H1 (cell line): ENCODE measurements around the gene MACROD2. TPM values are rescaled to one million over a fixed set of nuclear protein-coding genes. Genes with fewer than 3 reads are reported as not detected.

Experiments used
- CTCF ChIA-PET: fragments of 300-600 bp; sonication (Branson Sonifier 250); formaldehyde crosslinking; loops from one replicate; lab custom pipeline; 2021; ENCODE audit not compliant: partially characterized antibody; lab: Charles Lee
- POLR2A ChIA-PET: fragments of 300-600 bp; sonication (Branson Sonifier 250); formaldehyde crosslinking; loops from one replicate; lab custom pipeline; 2021; ENCODE audit warnings: inconsistent platforms; ENCODE audit not compliant: partially characterized antibody; lab: Charles Lee
- DNase-seq, 2 experiments: peaks; one replicate each; pipeline versions ENCODE4 v3.0.0 to v3.0.0-alpha.2; 2010 to 2022; ENCODE audit warnings: low spot score in 2 of 2, low read depth in 1 of 2, mixed read lengths in 1 of 2
- FAIRE-seq: peaks from 2 replicates; lab custom pipeline; 2011; peaks lifted over from hg19 to GRCh38; lab: Jason Lieb, UNC
- H2AFZ ChIP-seq: 2 replicates; pipeline ENCODE4 v1.8.1; 2012; ENCODE audit warnings: low read length, inconsistent platforms
- H2AK5ac ChIP-seq: 2 replicates; pipeline ENCODE4 v1.6.1; 2013; ENCODE audit warnings: low read depth, low read length
- H2BK120ac ChIP-seq: replicated peaks from 2 replicates; pipeline ENCODE3; 2013; ENCODE audit warnings: low read depth, low read length, inconsistent platforms
- H2BK12ac ChIP-seq: 2 replicates; pipeline ENCODE4 v1.6.1; 2013; ENCODE audit warnings: low read depth, low read length
- H2BK15ac ChIP-seq: 2 replicates; pipeline ENCODE4 v1.6.1; 2013; ENCODE audit warnings: low read length
- H2BK20ac ChIP-seq: 2 replicates; pipeline ENCODE4 v1.6.1; 2013; ENCODE audit warnings: low read length
- H2BK5ac ChIP-seq: 2 replicates; pipeline ENCODE4 v1.6.1; 2013; ENCODE audit warnings: low read depth, low read length
- H3K14ac ChIP-seq: 2 replicates; pipeline ENCODE4 v1.6.1; 2013; ENCODE audit warnings: inconsistent platforms; ENCODE audit not compliant: insufficient read length
- H3K18ac ChIP-seq: 2 replicates; pipeline ENCODE4 v1.6.1; 2013; ENCODE audit warnings: low read length; ENCODE audit errors: extremely low read depth
- H3K23ac ChIP-seq: 2 replicates; pipeline ENCODE4 v1.6.1; 2013; ENCODE audit warnings: inconsistent platforms; ENCODE audit not compliant: insufficient read length
- H3K23me2 ChIP-seq: 2 replicates; pipeline ENCODE4 v1.6.1; 2013; ENCODE audit warnings: low read depth, low read length
- H3K27ac ChIP-seq: 2 replicates; pipeline ENCODE4 v1.6.1; 2011; ENCODE audit warnings: low read depth, low read length, inconsistent platforms
- H3K27me3 ChIP-seq, 4 experiments: replicated peaks in 1 of 4; 1 replicate in 1 of 4; 2 replicates in 3 of 4; pipeline versions ENCODE4 v1.6.1 to v1.8.1; 2011 to 2013; ENCODE audit warnings: low read length in 3 of 4, mild to moderate bottlenecking in 3 of 4, inconsistent platforms in 2 of 4, mixed read lengths in 2 of 4, moderate library complexity in 1 of 4; ENCODE audit not compliant: control insufficient read depth in 3 of 4, insufficient read depth in 3 of 4; ENCODE audit errors: extremely low read depth in 1 of 4
- H3K36me3 ChIP-seq, 4 experiments: 2 replicates each; pipeline versions ENCODE4 v1.6.1 to v1.8.1; 2011 to 2013; ENCODE audit warnings: mild to moderate bottlenecking in 4 of 4, low read length in 3 of 4, moderate library complexity in 2 of 4, control low read depth in 1 of 4, inconsistent platforms in 1 of 4; ENCODE audit not compliant: insufficient read depth in 4 of 4, control insufficient read depth in 2 of 4
- H3K4ac ChIP-seq: replicated peaks from 2 replicates; pipeline ENCODE3; 2013; ENCODE audit warnings: low read length, low read depth, mixed read lengths, inconsistent platforms; ENCODE audit not compliant: insufficient read length
- H3K4me1 ChIP-seq, 4 experiments: replicated peaks in 1 of 4; 1 replicate in 1 of 4; 2 replicates in 3 of 4; pipeline versions ENCODE4 v1.6.1 to v1.8.1; 2011 to 2013; ENCODE audit warnings: low read length in 3 of 4, inconsistent platforms in 2 of 4, mixed read lengths in 1 of 4; ENCODE audit not compliant: insufficient read depth in 4 of 4, control insufficient read depth in 3 of 4
- H3K4me2 ChIP-seq, 2 experiments: 2 replicates each; pipeline versions ENCODE4 v1.6.1 to v1.8.1; 2011 to 2013; ENCODE audit warnings: low read depth in 2 of 2, low read length in 2 of 2, control low read depth in 1 of 2, inconsistent platforms in 1 of 2, mild to moderate bottlenecking in 1 of 2; ENCODE audit not compliant: insufficient read depth in 1 of 2
- H3K4me3 ChIP-seq, 4 experiments: fragments of 200-600, 300-600 bp in 1 of 4; sonication (generic), shearing (Covaris generic), sonication (Bioruptor Twin) in 1 of 4; 2 replicates each; pipeline versions ENCODE4 v1.5.1 to v1.8.1; 2011 to 2016; ENCODE audit warnings: low read length in 4 of 4, low read depth in 3 of 4, control low read depth in 2 of 4, inconsistent platforms in 2 of 4, mild to moderate bottlenecking in 2 of 4, mixed read lengths in 1 of 4, moderate library complexity in 1 of 4; ENCODE audit not compliant: insufficient read depth in 2 of 4; ENCODE audit errors: extremely low read depth in 1 of 4
- H3K56ac ChIP-seq: replicated peaks from 2 replicates; pipeline ENCODE3; 2013; ENCODE audit warnings: low read depth, mild to moderate bottlenecking, mixed read lengths, low read length, inconsistent platforms; ENCODE audit not compliant: insufficient read length
- H3K79me1 ChIP-seq: 2 replicates; pipeline ENCODE4 v1.6.1; 2013; ENCODE audit warnings: low read depth, low read length, control low read depth
- H3K79me2 ChIP-seq, 2 experiments: 2 replicates each; pipeline versions ENCODE4 v1.6.1 to v1.8.1; 2012 to 2013; ENCODE audit warnings: low read length in 2 of 2, mild to moderate bottlenecking in 2 of 2, inconsistent platforms in 1 of 2; ENCODE audit not compliant: insufficient read depth in 2 of 2, control insufficient read depth in 1 of 2
- H3K9ac ChIP-seq, 4 experiments: replicated peaks in 1 of 4; 1 replicate in 1 of 4; 2 replicates in 3 of 4; pipeline versions ENCODE4 v1.6.1 to v1.8.1; 2011 to 2013; ENCODE audit warnings: low read depth in 3 of 4, low read length in 3 of 4, control low read depth in 2 of 4, mild to moderate bottlenecking in 2 of 4, moderate library complexity in 2 of 4, inconsistent platforms in 1 of 4; ENCODE audit errors: extremely low read depth in 1 of 4
- H3K9me3 ChIP-seq, 2 experiments: 2 replicates each; pipeline versions ENCODE4 v1.6.1 to v1.8.1; 2012 to 2013; ENCODE audit warnings: mild to moderate bottlenecking in 2 of 2, moderate library complexity in 2 of 2, control low read depth in 1 of 2, inconsistent platforms in 1 of 2, low read depth in 1 of 2, low read length in 1 of 2, mixed read lengths in 1 of 2; ENCODE audit not compliant: insufficient read depth in 2 of 2
- H4K20me1 ChIP-seq, 2 experiments: replicated peaks in 1 of 2; 2 replicates each; pipeline versions ENCODE3 to v1.8.1; 2011 to 2013; ENCODE audit warnings: inconsistent platforms in 2 of 2, low read length in 2 of 2, mild to moderate bottlenecking in 1 of 2; ENCODE audit not compliant: insufficient read depth in 2 of 2, control insufficient read depth in 1 of 2
- H4K5ac ChIP-seq: 2 replicates; pipeline ENCODE4 v1.6.1; 2013; ENCODE audit warnings: low read length, low read depth, mixed read lengths, inconsistent platforms; ENCODE audit not compliant: insufficient read length
- H4K8ac ChIP-seq: 2 replicates; pipeline ENCODE4 v1.8.0; 2013; ENCODE audit warnings: mild to moderate bottlenecking, moderate library complexity, low read length, inconsistent platforms; ENCODE audit not compliant: insufficient read depth; ENCODE audit errors: extremely low read depth
- H4K91ac ChIP-seq: replicated peaks from 2 replicates; pipeline ENCODE3; 2013; ENCODE audit warnings: low read length, mixed read lengths, inconsistent platforms; ENCODE audit not compliant: insufficient read length
- BCL11A ChIP-seq, 2 experiments: IDR thresholded peaks; one replicate each; pipeline ENCODE4 v1.6.1; 2011; ENCODE audit warnings: low read depth in 2 of 2, low read length in 2 of 2, mild to moderate bottlenecking in 2 of 2
- JUND ChIP-seq: IDR thresholded peaks from 2 replicates; pipeline ENCODE4 v1.6.1; 2011; ENCODE audit warnings: mild to moderate bottlenecking, improper control_type of control experiment, low read length
- KDM5A ChIP-seq: fragments of 200-600 bp; IDR thresholded peaks from 2 replicates; pipeline ENCODE4 v1.7.1; 2012; ENCODE audit warnings: mild to moderate bottlenecking, low read length, inconsistent platforms, mixed read lengths
- MAFK ChIP-seq: IDR thresholded peaks from 2 replicates; pipeline ENCODE4 v1.6.1; 2012; ENCODE audit warnings: low read depth, mild to moderate bottlenecking, improper control_type of control experiment, low read length
- WGBS, 2 experiments: shearing (Covaris generic) in 1 of 2; methylation state at CpG; one replicate each; pipeline versions ENCODE4 v1.1.6 to v1.1.7; 2013 to 2015; ENCODE audit warnings: low lambda C conversion rate in 2 of 2, mixed read lengths in 2 of 2, inconsistent platforms in 1 of 2, low coverage in 1 of 2, missing lambda C conversion rate in 1 of 2; ENCODE audit not compliant: insufficient replicate concordance in 2 of 2, insufficient coverage in 1 of 2, insufficient read length in 1 of 2; ENCODE audit errors: extremely low coverage in 1 of 2, missing lambda C conversion rate in 1 of 2; 5-methylcytosine and 5-hydroxymethylcytosine counted together
- polyA plus RNA-seq, 7 experiments: library from polyadenylated mRNA; depleted of rRNA in 3 of 7; stranded (reverse) in 5 of 7; unstranded in 2 of 7; fragments of >200 nt in 5 of 7; fragments of 200-250 nt in 2 of 7; gene quantifications; 1 replicate in 5 of 7; 2 replicates in 1 of 7; 4 replicates in 1 of 7; pipeline versions ENCODE4 v1.2.1 to v1.2.3, GENCODE V29; 2011 to 2013; ENCODE audit warnings: missing spikeins in 2 of 7, mixed read lengths in 2 of 7
- total RNA-seq: library from RNA; stranded (reverse); fragmentation: NEBNext Ultra II Directional; extraction: Animal tissue kit (Norgen Biotek cat#: 25700); gene quantifications from 2 replicates; pipeline ENCODE4 v1.2.1, GENCODE V29; 2021

MACROD2 gene
- total and polyA plus RNA-seq, 2 of the 8 experiments (the other 6 are each of a cell fraction or from before 2014, with no cell fraction given), result 0.70 to 3.9 TPM

DNA sequence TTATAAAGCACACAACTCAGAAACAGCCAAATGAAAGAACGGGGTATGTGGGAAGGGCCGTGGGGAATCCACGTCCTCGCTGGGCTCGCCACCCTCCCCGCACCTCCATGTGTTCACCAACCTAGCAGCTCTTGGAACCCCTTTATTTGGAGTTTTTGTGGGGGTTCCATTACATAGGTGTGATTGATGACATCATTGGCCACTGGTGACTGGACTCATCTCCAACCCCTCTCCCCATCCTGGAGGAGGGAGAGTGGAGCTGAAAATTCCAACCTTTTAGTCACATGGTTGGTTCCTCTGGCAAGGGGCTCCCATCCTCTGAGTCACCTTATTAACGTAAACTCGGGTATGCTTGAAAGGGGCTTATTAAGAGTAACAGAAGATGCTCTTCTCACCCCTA is 934.1 kb downstream of the MACROD2 start:
- Histone ChIP-seq H3K4ac (no peak overlapping the region), H3K79me1 (no peaks in the 10 kb centered on the region), H3K23me2 (no peaks in the 10 kb centered on the region), H2BK15ac (no peak overlapping the region), H3K36me3 (no peaks in the 10 kb centered on the region), H4K20me1 (no peaks in the 10 kb centered on the region), H3K27me3 (no peaks in the 10 kb centered on the region), H3K4me3 (no peak overlapping the region), H2AK5ac (no peak overlapping the region), H3K23ac (no peak overlapping the region), H4K5ac (no peak overlapping the region), H3K4me2 (no peak overlapping the region), H2BK120ac (no peak overlapping the region), H2BK5ac (no peak overlapping the region), H3K9ac (no peak overlapping the region), H3K14ac (no peak overlapping the region), H3K18ac (no peak overlapping the region), H4K8ac (no peak overlapping the region), H3K79me2 (no peaks in the 10 kb centered on the region), H4K91ac (no peak overlapping the region), H3K4me1 (no peaks in the 10 kb centered on the region), H3K9me3 (no peaks in the 10 kb centered on the region), H2AFZ (no peak overlapping the region), H3K56ac (no peak overlapping the region), H2BK12ac (no peak overlapping the region), H3K27ac (no peak overlapping the region), H2BK20ac (no peak overlapping the region)
- no peak for TF ChIP-seq MAFK
- TF ChIP-seq JUND, result no peak
- no peak for TF ChIP-seq BCL11A (IDR thresholded peaks at IDR 0.05; ENCODE audit: low read depth in 2 of 2, low read length in 2 of 2)
- TF ChIP-seq KDM5A, result no peak
- DNase-seq, result no peak
- FAIRE-seq, result no peak
- WGBS, 2 experiments, result 93% methylated on average over 6 of the region's 8 CpGs; no CpG with 5 or more reads in 1 of the 2 experiments
- ChIA-PET CTCF (no interaction called here), POLR2A (no interaction called here)
